PC-3 (cell line): ENCODE data around the gene PXMP4.

Experiments used
- CTCF ChIP-seq: fragments of 300-600 bp; sonication (generic); conservative IDR thresholded peaks from 2 replicates; pipeline ENCODE4 v1.5.1; 2017; ENCODE audit warnings: antibody characterized with exemption, low read depth, mild to moderate bottlenecking, low read length
- EZH2 ChIP-seq: fragments of 300-600 bp; sonication (generic); IDR thresholded peaks from one replicate; pipeline ENCODE4 v1.6.1; 2017; ENCODE audit warnings: antibody characterized with exemption, mild to moderate bottlenecking, low read length; ENCODE audit not compliant: unreplicated experiment

- TF ChIP-seq EZH2 = no peak
- TF ChIP-seq CTCF = no peak
These were observed 12.4 kb downstream of the PXMP4 start for GRCh38 chr20:33707668-33708067.
